Measurements from ENCODE around the gene AGBL4. TPM values are rescaled to one million over a fixed set of nuclear protein-coding genes. Genes with fewer than 3 reads are reported as not detected.

Gene AGBL4
- total RNA-seq, 1 donor from 2014 or later = not detected

GRCh38 chr1:49630156-49630555, 393.6 kb downstream of the AGBL4 start:
- no peaks in the 10 kb centered on the region for H3K9me3 Mint-ChIP-seq
- DNase-seq (ENCODE audit: low spot score) = no peak
- H3K4me1 Mint-ChIP-seq (ENCODE audit: low read depth) = no peaks in the 10 kb centered on the region
- intact Hi-C loops (cut with micrococcal nuclease) = no loop called here
- no peak overlapping the region for H3K4me3 Mint-ChIP-seq
- no peak overlapping the region for H3K27ac Mint-ChIP-seq
- no peaks in the 10 kb centered on the region for H3K36me3 Mint-ChIP-seq (ENCODE audit: low read depth)
- no peaks in the 10 kb centered on the region for H3K27me3 Mint-ChIP-seq (ENCODE audit: insufficient read depth)

DNA sequence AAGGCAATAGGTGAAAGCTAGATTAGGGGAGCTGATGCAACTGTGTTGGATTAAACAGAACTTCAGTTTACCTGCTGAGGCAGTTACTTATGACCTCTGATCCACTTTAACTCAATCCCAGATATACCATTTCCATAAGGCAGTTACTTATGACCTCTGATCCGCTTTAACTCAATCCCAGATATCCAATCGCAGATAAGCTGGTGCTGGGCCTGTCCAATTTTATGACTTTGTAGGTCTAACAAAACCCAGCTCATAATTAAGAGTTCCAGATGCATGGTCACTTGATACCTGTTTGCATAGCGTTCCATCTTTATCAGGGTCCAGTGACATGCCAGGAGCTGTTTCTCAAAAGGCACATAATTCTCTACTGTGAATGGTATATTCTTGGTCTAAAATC, 396.0 kb downstream of the AGBL4 start:
- no peaks in the 10 kb centered on the region for H3K9me3 Mint-ChIP-seq
- no peaks in the 10 kb centered on the region for H3K27me3 Mint-ChIP-seq (ENCODE audit: insufficient read depth)
- no peak overlapping the region for H3K4me3 Mint-ChIP-seq
- H3K36me3 Mint-ChIP-seq (ENCODE audit: low read depth) = no peaks in the 10 kb centered on the region
- intact Hi-C loops (cut with micrococcal nuclease) = no loop called here
- no peaks in the 10 kb centered on the region for H3K4me1 Mint-ChIP-seq (ENCODE audit: low read depth)
- no peak overlapping the region for H3K27ac Mint-ChIP-seq
- no peak for DNase-seq (ENCODE audit: low spot score)

DNA sequence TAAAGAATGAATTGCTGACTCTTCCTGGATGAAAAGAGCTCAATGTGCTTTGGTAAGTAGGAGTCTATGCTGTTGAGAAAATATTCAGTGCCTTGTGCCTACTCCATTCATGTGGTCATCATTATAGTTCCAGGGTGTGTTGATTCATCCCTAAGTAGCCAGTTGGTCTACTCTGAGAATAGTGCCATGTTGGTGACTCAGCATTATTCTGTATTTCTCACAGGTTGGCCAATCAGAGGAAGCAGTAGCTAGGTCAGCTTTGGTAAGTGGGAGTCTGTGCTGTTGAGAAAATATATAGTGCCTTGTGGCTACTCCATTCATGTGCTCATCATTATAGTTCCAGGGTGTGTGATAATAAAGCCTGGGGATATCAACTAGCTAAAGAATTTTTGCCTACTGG, 397.3 kb downstream of the AGBL4 start:
- H3K4me1 Mint-ChIP-seq (ENCODE audit: low read depth) = no peaks in the 10 kb centered on the region
- DNase-seq (ENCODE audit: low spot score) = no peak
- no peaks in the 10 kb centered on the region for H3K27me3 Mint-ChIP-seq (ENCODE audit: insufficient read depth)
- H3K27ac Mint-ChIP-seq = no peak overlapping the region
- H3K9me3 Mint-ChIP-seq = no peaks in the 10 kb centered on the region
- intact Hi-C loops (cut with micrococcal nuclease) = no loop called here
- no peaks in the 10 kb centered on the region for H3K36me3 Mint-ChIP-seq (ENCODE audit: low read depth)
- H3K4me3 Mint-ChIP-seq = no peak overlapping the region

DNA sequence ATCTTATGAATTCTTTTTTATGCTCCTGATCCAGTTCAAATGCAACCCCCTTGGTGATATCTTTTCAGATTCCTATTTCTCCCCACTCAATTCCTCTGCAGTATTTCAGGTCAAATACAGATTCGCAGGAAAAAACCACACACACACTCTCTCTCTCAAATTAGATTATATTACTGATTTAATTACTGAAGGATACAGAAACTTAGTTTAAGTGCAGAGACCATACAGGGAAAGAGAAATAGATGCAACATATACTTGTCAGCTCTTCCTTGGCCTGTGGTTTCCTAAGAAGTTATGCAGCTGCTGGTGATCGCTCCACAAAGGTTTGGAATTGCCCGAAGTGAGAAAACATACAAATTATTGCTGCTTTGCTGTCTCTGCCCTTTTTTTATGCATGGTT, 400.9 kb downstream of the AGBL4 start:
- Mint-ChIP-seq H3K4me1 (ENCODE audit: low read depth) (no peaks in the 10 kb centered on the region), H3K27me3 (ENCODE audit: insufficient read depth) (no peaks in the 10 kb centered on the region), H3K27ac (no peak overlapping the region), H3K36me3 (ENCODE audit: low read depth) (no peaks in the 10 kb centered on the region), H3K9me3 (peaks cover 9% of the 10 kb centered on the region), H3K4me3 (no peak overlapping the region)
- intact Hi-C loops (cut with micrococcal nuclease) = no loop called here
- no peak for DNase-seq (ENCODE audit: low spot score)

DNA sequence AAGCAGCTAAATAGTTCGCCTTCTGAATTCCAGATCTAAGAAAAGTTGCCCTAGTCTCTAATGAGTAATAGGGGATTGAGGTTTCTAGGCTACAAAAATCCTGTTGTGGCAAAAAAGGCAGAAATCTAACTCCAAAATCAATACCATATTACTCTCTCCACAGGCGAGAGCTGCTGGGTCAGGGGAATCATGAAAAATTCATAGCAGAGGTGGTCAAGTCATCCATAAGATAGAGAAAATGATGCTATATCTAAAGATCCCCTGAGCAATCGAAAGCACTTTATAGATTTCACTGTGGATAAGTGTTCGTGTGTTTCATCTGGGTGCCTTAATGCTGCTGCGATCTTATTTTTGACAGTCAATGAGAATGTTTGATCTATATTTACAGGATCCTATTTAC, 417.7 kb downstream of the AGBL4 start:
- intact Hi-C loops (cut with micrococcal nuclease) = no loop called here
- Mint-ChIP-seq H3K9me3 (peaks cover 3% of the 10 kb centered on the region), H3K4me3 (no peak overlapping the region), H3K4me1 (ENCODE audit: low read depth) (no peaks in the 10 kb centered on the region), H3K27ac (no peak overlapping the region), H3K27me3 (ENCODE audit: insufficient read depth) (no peaks in the 10 kb centered on the region), H3K36me3 (ENCODE audit: low read depth) (no peaks in the 10 kb centered on the region)
- DNase-seq (ENCODE audit: low spot score) = no peak

DNA sequence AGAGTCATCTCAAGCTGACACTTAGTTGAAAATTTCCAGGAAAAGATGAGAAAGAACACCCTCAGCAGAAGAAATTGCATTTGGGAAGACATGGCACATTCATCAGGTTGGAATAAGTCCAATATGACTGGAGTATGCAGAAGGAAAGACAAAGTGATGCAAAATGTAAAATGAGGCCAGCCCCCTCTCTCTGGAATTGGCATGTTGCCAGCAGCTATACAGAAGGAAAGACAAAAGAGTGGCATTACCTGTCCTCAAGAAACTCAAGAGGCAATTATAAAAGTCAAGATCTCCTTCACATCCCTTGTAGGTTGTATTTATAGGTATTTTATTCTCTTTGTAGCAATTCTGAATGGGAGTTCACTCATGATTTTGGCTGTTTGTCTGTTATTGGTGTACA, 426.3 kb downstream of the AGBL4 start:
- Mint-ChIP-seq H3K36me3 (ENCODE audit: low read depth) (no peaks in the 10 kb centered on the region), H3K27me3 (ENCODE audit: insufficient read depth) (no peaks in the 10 kb centered on the region), H3K4me1 (ENCODE audit: low read depth) (no peaks in the 10 kb centered on the region), H3K27ac (no peak overlapping the region), H3K4me3 (no peak overlapping the region), H3K9me3 (peaks cover 20% of the 10 kb centered on the region)
- no peak for DNase-seq (ENCODE audit: low spot score)
- intact Hi-C loops (cut with micrococcal nuclease) = no loop called here

- Mint-ChIP-seq H3K27me3 (ENCODE audit: insufficient read depth) (no peaks in the 10 kb centered on the region), H3K27ac (no peak overlapping the region), H3K4me1 (ENCODE audit: low read depth) (no peaks in the 10 kb centered on the region), H3K9me3 (peaks cover 23% of the 10 kb centered on the region), H3K4me3 (no peak overlapping the region), H3K36me3 (ENCODE audit: low read depth) (no peaks in the 10 kb centered on the region)
- intact Hi-C loops (cut with micrococcal nuclease) = no loop called here
- no peak for DNase-seq (ENCODE audit: low spot score)
These were observed 447.3 kb downstream of the AGBL4 start for GRCh38 chr1:49576327-49576901.

- Mint-ChIP-seq H3K4me3 (no peak overlapping the region), H3K27ac (no peak overlapping the region), H3K4me1 (ENCODE audit: low read depth) (no peaks in the 10 kb centered on the region), H3K27me3 (ENCODE audit: insufficient read depth) (no peaks in the 10 kb centered on the region), H3K36me3 (ENCODE audit: low read depth) (no peaks in the 10 kb centered on the region), H3K9me3 (peaks cover 26% of the 10 kb centered on the region)
- no peak for DNase-seq (ENCODE audit: low spot score)
- intact Hi-C loops (cut with micrococcal nuclease) = no loop called here
These were observed 467.0 kb downstream of the AGBL4 start for GRCh38 chr1:49556676-49557234.

GRCh38 chr1:49552101-49552500, 471.7 kb downstream of the AGBL4 start:
- no peak for DNase-seq (ENCODE audit: low spot score)
- Mint-ChIP-seq H3K4me3 (no peak overlapping the region), H3K27me3 (ENCODE audit: insufficient read depth) (no peaks in the 10 kb centered on the region), H3K4me1 (ENCODE audit: low read depth) (no peaks in the 10 kb centered on the region), H3K27ac (no peak overlapping the region), H3K36me3 (ENCODE audit: low read depth) (no peaks in the 10 kb centered on the region), H3K9me3 (peaks cover 35% of the 10 kb centered on the region)
- intact Hi-C loops (cut with micrococcal nuclease) = no loop called here

DNA sequence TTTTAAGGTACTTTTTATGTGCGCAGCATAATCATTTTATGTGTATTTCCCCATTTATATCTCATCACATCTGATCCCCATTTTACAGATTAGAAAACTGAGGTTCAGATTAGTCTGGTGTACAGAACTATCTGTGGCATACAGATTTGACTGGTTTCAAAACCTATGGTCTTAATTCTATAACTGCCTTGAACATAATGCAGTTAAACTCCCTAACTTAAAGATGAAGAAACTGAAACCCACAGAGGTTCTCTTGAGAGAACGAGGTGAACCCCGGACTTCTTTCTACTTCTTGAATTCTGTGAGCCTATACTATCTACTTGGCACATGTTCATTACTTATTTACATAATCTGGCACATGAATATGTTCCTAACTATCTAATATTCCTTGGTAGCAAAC, 479.1 kb downstream of the AGBL4 start:
- no peaks in the 10 kb centered on the region for H3K27me3 Mint-ChIP-seq (ENCODE audit: insufficient read depth)
- no peaks in the 10 kb centered on the region for H3K36me3 Mint-ChIP-seq (ENCODE audit: low read depth)
- no peak for DNase-seq (ENCODE audit: low spot score)
- H3K4me3 Mint-ChIP-seq = no peak overlapping the region
- H3K4me1 Mint-ChIP-seq (ENCODE audit: low read depth) = no peaks in the 10 kb centered on the region
- H3K9me3 Mint-ChIP-seq = peaks cover 19% of the 10 kb centered on the region
- intact Hi-C loops (cut with micrococcal nuclease) = no loop called here
- H3K27ac Mint-ChIP-seq = no peak overlapping the region

- no peaks in the 10 kb centered on the region for H3K36me3 Mint-ChIP-seq (ENCODE audit: low read depth)
- peaks cover 4% of the 10 kb centered on the region for H3K9me3 Mint-ChIP-seq
- intact Hi-C loops (cut with micrococcal nuclease) = no loop called here
- H3K27ac Mint-ChIP-seq = no peak overlapping the region
- H3K4me1 Mint-ChIP-seq (ENCODE audit: low read depth) = no peaks in the 10 kb centered on the region
- no peak for DNase-seq (ENCODE audit: low spot score)
- H3K4me3 Mint-ChIP-seq = no peak overlapping the region
- no peaks in the 10 kb centered on the region for H3K27me3 Mint-ChIP-seq (ENCODE audit: insufficient read depth)
These were observed 482.5 kb downstream of the AGBL4 start for GRCh38 chr1:49541096-49541752.

DNA sequence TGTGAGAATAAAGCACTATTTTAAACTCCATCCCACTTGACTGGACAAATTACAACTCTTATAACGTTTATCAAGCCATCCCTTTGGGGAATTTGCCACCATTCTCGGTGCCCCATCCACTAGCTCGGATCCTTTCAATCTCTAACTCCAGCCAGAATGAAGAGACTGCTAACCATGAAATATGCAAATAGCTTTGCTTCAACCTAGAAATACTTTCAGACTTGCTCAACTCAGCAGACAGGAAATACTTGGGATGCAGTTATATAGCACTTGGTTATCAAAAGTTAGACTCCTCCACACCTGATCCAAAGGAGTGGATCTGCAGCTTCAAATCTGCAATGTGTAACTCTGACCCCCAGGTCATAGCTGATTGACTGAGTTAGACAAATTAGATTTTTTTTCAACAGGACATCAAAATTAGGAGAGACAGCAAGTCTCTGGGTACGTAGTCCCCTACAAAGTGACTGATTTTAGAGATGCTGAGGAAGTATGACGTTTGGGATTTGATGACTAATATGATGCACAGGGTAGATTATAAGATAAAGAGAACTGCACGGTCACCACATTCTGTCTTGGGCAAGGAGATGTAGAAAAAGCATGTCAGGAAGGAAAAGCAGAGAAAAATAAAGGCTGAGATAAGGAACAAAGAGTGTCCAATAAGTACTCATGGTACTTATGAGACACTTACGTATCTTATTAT, 496.0 kb downstream of the AGBL4 start:
- Mint-ChIP-seq H3K27me3 (ENCODE audit: insufficient read depth) (no peaks in the 10 kb centered on the region), H3K36me3 (ENCODE audit: low read depth) (no peaks in the 10 kb centered on the region), H3K4me1 (ENCODE audit: low read depth) (no peaks in the 10 kb centered on the region), H3K9me3 (no peaks in the 10 kb centered on the region), H3K27ac (no peak overlapping the region), H3K4me3 (no peak overlapping the region)
- intact Hi-C loops (cut with micrococcal nuclease) = no loop called here
- DNase-seq (ENCODE audit: low spot score) = no peak

GRCh38 chr1:49526672-49527071, 497.1 kb downstream of the AGBL4 start:
- intact Hi-C loops (cut with micrococcal nuclease) = no loop called here
- H3K27me3 Mint-ChIP-seq (ENCODE audit: insufficient read depth) = no peaks in the 10 kb centered on the region
- H3K4me1 Mint-ChIP-seq (ENCODE audit: low read depth) = no peaks in the 10 kb centered on the region
- H3K9me3 Mint-ChIP-seq = no peaks in the 10 kb centered on the region
- no peak overlapping the region for H3K27ac Mint-ChIP-seq
- no peaks in the 10 kb centered on the region for H3K36me3 Mint-ChIP-seq (ENCODE audit: low read depth)
- no peak for DNase-seq (ENCODE audit: low spot score)
- H3K4me3 Mint-ChIP-seq = no peak overlapping the region

Measured in activated T-helper 1 cell treated with anti-CD3 and anti-CD28 coated beads, Interleukin-12 subunit alpha, Interleukin-12 subunit beta, Interleukin-2, Interleukin-4 antibody, amounts not matched to agents 30 ng/mL and 10 ng/mL and 1 ng/mL, durations not matched to agents 14 hours and 24 hours and 36 hours (primary cell).